ENCODE results near the gene DACT2.
"Not testable (repeated sequence)": the region's sequence is repeated elsewhere in the genome, so short reads cannot be mapped to it uniquely, and the experiment has no call there.

The DACT2 gene

GRCh38 chr6:168283686-168284025, 35.9 kb downstream of the DACT2 start:
- TF ChIP-seq CTCF (IDR thresholded peaks at IDR 0.05; ENCODE audit: low read depth, low read length) = no peak
- H3K9me3 ChIP-seq (ENCODE audit: severe bottlenecking) = no peaks in the 10 kb centered on the region
- no peak for DNase-seq
- H3K27me3 ChIP-seq (ENCODE audit: insufficient read depth, low read depth, severe bottlenecking) = no peaks in the 10 kb centered on the region
- H3K27ac ChIP-seq = no peak overlapping the region
- H3K4me3 ChIP-seq (ENCODE audit: low read depth, low read length) = no peak overlapping the region
- no peaks in the 10 kb centered on the region for H3K36me3 ChIP-seq

GRCh38 chr6:168282985-168283685, 36.4 kb downstream of the DACT2 start:
- Histone ChIP-seq H3K9me3 (ENCODE audit: severe bottlenecking) (no peaks in the 10 kb centered on the region), H3K27me3 (ENCODE audit: insufficient read depth, low read depth, severe bottlenecking) (no peaks in the 10 kb centered on the region), H3K27ac (no peak overlapping the region), H3K36me3 (no peaks in the 10 kb centered on the region), H3K4me3 (ENCODE audit: low read depth, low read length) (no peak overlapping the region)
- DNase-seq = no peak
- no peak for TF ChIP-seq CTCF (IDR thresholded peaks at IDR 0.05; ENCODE audit: low read depth, low read length)

- no peak overlapping the region for H3K4me3 ChIP-seq (ENCODE audit: low read depth, low read length)
- H3K27me3 ChIP-seq (ENCODE audit: insufficient read depth, low read depth, severe bottlenecking) = no peaks in the 10 kb centered on the region
- H3K36me3 ChIP-seq = no peaks in the 10 kb centered on the region
- no peaks in the 10 kb centered on the region for H3K9me3 ChIP-seq (ENCODE audit: severe bottlenecking)
- TF ChIP-seq CTCF (IDR thresholded peaks at IDR 0.05; ENCODE audit: low read depth, low read length) = no peak
- DNase-seq = no peak
- no peak overlapping the region for H3K27ac ChIP-seq
Measured at GRCh38 chr6:168281826-168282225, 37.8 kb downstream of the DACT2 start.

- not testable (repeated sequence) for H3K36me3 ChIP-seq; H3K27ac ChIP-seq; H3K9me3 ChIP-seq (ENCODE audit: severe bottlenecking); H3K4me3 ChIP-seq (ENCODE audit: low read depth, low read length); DNase-seq; H3K27me3 ChIP-seq (ENCODE audit: insufficient read depth, low read depth, severe bottlenecking)
Measured at GRCh38 chr6:168281314-168281713, 38.3 kb downstream of the DACT2 start.

GRCh38 chr6:168280899-168281245, 38.7 kb downstream of the DACT2 start:
- H3K9me3 ChIP-seq (ENCODE audit: severe bottlenecking) = no peaks in the 10 kb centered on the region
- DNase-seq = no peak
- H3K4me3 ChIP-seq (ENCODE audit: low read depth, low read length) = no peak overlapping the region
- H3K27ac ChIP-seq = no peak overlapping the region
- no peak for TF ChIP-seq CTCF (IDR thresholded peaks at IDR 0.05; ENCODE audit: low read depth, low read length)
- no peaks in the 10 kb centered on the region for H3K27me3 ChIP-seq (ENCODE audit: insufficient read depth, low read depth, severe bottlenecking)
- H3K36me3 ChIP-seq = no peaks in the 10 kb centered on the region

- Histone ChIP-seq H3K27ac (no peak overlapping the region), H3K4me3 (ENCODE audit: low read depth, low read length) (no peak overlapping the region), H3K9me3 (ENCODE audit: severe bottlenecking) (no peaks in the 10 kb centered on the region), H3K27me3 (ENCODE audit: insufficient read depth, low read depth, severe bottlenecking) (no peaks in the 10 kb centered on the region), H3K36me3 (no peaks in the 10 kb centered on the region)
- no peak for DNase-seq
- no peak for TF ChIP-seq CTCF (IDR thresholded peaks at IDR 0.05; ENCODE audit: low read depth, low read length)
Measured at GRCh38 chr6:168280020-168280898, 39.3 kb downstream of the DACT2 start.

Data from WERI-Rb-1 (cell line).